Activated T-cell treated with anti-CD3 and anti-CD28 coated beads, Interleukin-2, amount 50 U/mL, for 72 hours (primary cell): ENCODE measurements around the gene MAN2A2. TPM values are rescaled to one million over a fixed set of nuclear protein-coding genes. Genes with fewer than 3 reads are reported as not detected.
"Not testable (repeated sequence)": the region's sequence is repeated elsewhere in the genome, so short reads cannot be mapped to it uniquely, and the experiment has no call there.

ENCODE experiments used
- ATAC-seq, 2 donors: fragments of 150-1000 bp; cut with Tn5 transposase; replicated peaks in 1 of 2; 2 replicates each; pipeline ENCODE4 v1.10.0; 2021; ENCODE audit warnings: moderate library complexity in 2 of 2, mild to moderate bottlenecking in 1 of 2
- DNase-seq, 2 donors: peaks; one replicate each; pipeline ENCODE4 v3.0.0; 2021 to 2022; ENCODE audit warnings: mixed read lengths in 1 of 2
- H3K27ac Mint-ChIP-seq: one replicate; pipeline ENCODE4 v1.8.0; 2022; ENCODE audit warnings: mild to moderate bottlenecking, moderate library complexity, mixed read lengths
- H3K27me3 Mint-ChIP-seq: one replicate; pipeline ENCODE4 v1.8.0; 2022; ENCODE audit warnings: low read depth, mixed read lengths
- H3K36me3 Mint-ChIP-seq, 2 donors: one replicate each; pipeline ENCODE4 v1.8.0; 2022; ENCODE audit warnings: mixed read lengths in 2 of 2, mild to moderate bottlenecking in 1 of 2; ENCODE audit not compliant: insufficient read depth in 2 of 2
- H3K4me1 Mint-ChIP-seq: one replicate; pipeline ENCODE4 v1.8.0; 2022; ENCODE audit warnings: low read depth, mixed read lengths
- H3K4me3 Mint-ChIP-seq, 2 donors: one replicate each; pipeline ENCODE4 v1.8.0; 2022; ENCODE audit warnings: mild to moderate bottlenecking in 2 of 2, mixed read lengths in 2 of 2, moderate library complexity in 2 of 2
- H3K9me3 Mint-ChIP-seq, 2 donors: one replicate each; pipeline ENCODE4 v1.8.0; 2022; ENCODE audit warnings: mixed read lengths in 2 of 2
- total RNA-seq, 2 donors: library from RNA; stranded (reverse); gene quantifications; one replicate each; pipeline ENCODE4 v1.2.3, GENCODE V29; 2022

The MAN2A2 gene
- total RNA-seq, 2 donors from 2014 or later = 159 to 190 TPM

DNA sequence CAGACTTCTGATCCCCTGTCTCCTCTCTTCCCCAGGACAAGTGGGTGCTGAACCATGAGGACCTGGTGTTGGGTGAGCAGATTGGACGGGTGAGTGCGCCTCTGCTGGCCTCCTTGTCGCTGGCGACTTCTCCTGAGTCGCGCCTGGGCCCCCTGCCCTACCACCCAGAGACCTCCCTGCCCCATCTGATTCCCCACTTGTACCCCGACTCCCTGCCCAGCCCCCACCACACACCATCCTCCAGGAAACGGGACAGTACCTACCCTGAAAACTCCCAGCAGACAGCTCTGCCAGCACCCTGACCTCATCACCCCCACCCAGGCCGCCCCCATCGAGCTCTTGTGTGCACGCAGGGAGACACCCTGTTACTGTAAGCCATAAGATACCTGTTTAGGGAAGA, 11.1 kb upstream of the MAN2A2 start:
- Mint-ChIP-seq H3K27ac (peak overlapping the region; percentile 61), H3K4me3 (no peak overlapping the region), H3K27me3 (no peaks in the 10 kb centered on the region), H3K36me3 (peaks cover 15 to 18% of the 10 kb centered on the region in 2 donors), H3K4me1 (peaks cover 5% of the 10 kb centered on the region), H3K9me3 (no peaks in the 10 kb centered on the region)
- DNase-seq = no peak
- ATAC-seq = no peak

DNA sequence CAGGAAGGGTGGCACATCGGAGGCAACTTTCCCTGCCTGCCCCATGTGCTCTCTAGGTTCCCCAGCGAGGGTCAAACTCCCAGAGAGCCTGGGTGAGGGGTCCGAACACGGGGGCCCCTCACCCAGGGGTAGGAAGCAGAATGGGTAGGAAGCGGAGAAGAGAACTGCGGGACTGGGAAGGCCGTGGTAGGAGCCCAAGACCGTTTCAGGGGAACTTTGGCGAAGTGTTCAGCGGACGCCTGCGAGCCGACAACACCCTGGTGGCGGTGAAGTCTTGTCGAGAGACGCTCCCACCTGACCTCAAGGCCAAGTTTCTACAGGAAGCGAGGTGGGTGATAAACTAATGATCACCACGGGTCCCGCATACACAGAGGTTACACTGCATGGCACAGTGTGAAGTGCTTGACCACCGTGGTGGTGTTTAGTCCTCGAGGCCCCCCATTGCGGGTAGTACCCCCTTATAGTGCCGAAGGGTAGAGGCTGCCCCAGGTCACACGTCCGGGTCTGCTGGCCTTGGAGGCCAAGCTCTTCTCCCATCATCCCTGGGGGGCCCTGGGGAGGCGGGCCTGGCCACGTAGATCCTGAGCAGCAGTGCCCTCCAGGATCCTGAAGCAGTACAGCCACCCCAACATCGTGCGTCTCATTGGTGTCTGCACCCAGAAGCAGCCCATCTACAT, 10.5 kb upstream of the MAN2A2 start:
- H3K27me3 Mint-ChIP-seq = no peaks in the 10 kb centered on the region
- peaks cover 1% of the 10 kb centered on the region for H3K4me1 Mint-ChIP-seq
- H3K9me3 Mint-ChIP-seq = no peaks in the 10 kb centered on the region
- H3K27ac Mint-ChIP-seq = peak overlapping the region; percentile 61
- peaks cover 12 to 16% of the 10 kb centered on the region in 2 donors for H3K36me3 Mint-ChIP-seq
- no peak overlapping the region for H3K4me3 Mint-ChIP-seq
- no peak for DNase-seq
- ATAC-seq = no peak

DNA sequence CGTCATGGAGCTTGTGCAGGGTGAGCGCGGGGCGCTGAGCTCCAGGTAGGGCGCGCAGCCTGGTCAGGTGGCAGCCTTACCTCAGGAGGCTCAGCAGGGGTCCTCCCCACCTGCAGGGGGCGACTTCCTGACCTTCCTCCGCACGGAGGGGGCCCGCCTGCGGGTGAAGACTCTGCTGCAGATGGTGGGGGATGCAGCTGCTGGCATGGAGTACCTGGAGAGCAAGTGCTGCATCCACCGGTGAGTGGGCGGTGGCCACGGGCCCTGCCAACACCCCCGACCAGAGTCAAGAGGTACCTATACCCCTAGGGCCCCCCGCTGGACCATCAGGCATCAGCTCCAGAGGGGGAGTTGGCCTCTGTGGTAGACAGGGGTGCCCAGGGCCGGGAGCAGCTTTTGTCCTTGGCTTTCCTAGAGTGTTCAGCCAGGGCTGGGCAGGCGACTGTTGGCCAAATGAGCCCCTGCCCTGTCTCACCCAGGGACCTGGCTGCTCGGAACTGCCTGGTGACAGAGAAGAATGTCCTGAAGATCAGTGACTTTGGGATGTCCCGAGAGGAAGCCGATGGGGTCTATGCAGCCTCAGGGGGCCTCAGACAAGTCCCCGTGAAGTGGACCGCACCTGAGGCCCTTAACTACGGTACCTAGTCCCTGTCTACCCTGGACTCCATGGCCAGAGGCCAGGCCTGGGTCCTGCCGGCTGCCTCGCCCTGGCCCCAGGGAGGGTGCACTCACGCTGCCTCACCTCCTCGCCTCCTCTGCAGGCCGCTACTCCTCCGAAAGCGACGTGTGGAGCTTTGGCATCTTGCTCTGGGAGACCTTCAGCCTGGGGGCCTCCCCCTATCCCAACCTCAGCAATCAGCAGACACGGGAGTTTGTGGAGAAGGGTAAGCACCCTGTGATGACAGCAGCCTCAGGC, 9.7 kb upstream of the MAN2A2 start:
- no peak overlapping the region for H3K4me3 Mint-ChIP-seq
- H3K27me3 Mint-ChIP-seq = no peaks in the 10 kb centered on the region
- DNase-seq (no peak), ATAC-seq (peak; percentile 2 to 15)
- H3K9me3 Mint-ChIP-seq = no peaks in the 10 kb centered on the region
- H3K4me1 Mint-ChIP-seq = no peaks in the 10 kb centered on the region
- H3K36me3 Mint-ChIP-seq = peaks cover 7 to 12% of the 10 kb centered on the region in 2 donors
- no peak overlapping the region for H3K27ac Mint-ChIP-seq

DNA sequence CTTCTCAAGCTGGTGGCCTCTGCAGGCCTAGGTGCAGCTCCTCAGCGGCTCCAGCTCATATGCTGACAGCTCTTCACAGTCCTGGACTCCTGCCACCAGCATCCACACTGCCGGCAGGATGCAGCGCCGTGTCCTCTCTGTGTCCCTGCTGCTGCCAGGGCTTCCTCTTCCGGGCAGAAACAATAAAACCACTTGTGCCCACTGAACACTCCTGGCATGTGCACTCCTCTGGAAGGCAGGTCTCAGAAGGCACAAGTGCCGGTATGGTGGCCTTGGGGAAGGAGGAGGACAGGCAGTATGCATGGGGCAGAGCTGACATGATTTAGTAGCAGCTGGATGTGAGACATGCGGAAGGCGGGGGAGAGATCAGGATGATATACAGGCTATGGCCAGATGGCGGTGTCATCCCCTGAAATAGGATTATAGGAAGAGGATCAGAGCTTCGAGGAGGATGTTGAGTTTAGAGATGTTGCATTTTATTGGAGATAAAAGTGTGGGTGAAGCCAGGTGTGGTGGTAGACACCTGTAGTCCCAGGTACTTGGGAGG, 7.5 kb upstream of the MAN2A2 start:
- DNase-seq (no peak), ATAC-seq (peak in 1 of 2 donors; percentile 0)
- Mint-ChIP-seq H3K27me3 (no peaks in the 10 kb centered on the region), H3K27ac (peak overlapping the region; percentile 52), H3K9me3 (no peaks in the 10 kb centered on the region), H3K4me3 (no peak overlapping the region), H3K36me3 (peaks cover 6 to 10% of the 10 kb centered on the region in 2 donors), H3K4me1 (no peaks in the 10 kb centered on the region)

DNA sequence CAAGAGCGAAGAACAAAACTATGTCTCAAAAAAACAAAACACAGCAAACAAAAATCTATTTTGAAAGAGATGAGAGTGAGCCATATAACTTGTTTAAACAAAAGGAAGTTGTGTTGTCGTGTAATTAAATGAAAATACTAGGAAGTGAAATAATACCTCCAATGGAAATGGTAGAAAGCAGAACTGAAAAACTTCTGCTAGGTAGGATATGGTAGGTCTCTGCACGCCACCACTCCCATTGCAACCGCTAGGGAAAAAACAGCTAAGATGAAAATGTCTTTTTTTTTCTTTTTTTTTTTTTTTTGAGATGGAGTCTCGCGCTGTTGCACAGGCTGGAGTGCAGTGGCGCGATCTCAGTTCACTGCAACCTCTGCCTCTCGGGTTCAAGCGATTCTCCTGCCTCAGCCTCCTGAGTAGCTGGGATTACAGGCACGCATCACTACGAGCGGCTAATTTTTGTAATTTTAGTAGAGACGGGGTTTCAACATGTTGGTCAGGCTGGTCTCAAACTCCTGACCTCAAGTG, 5.9 kb upstream of the MAN2A2 start:
- H3K27me3 Mint-ChIP-seq, ATAC-seq, H3K4me3 Mint-ChIP-seq, H3K9me3 Mint-ChIP-seq, H3K36me3 Mint-ChIP-seq, DNase-seq: not testable (repeated sequence)
- Mint-ChIP-seq H3K27ac (peak overlapping the region; percentile 14), H3K4me1 (peaks cover 12% of the 10 kb centered on the region)

DNA sequence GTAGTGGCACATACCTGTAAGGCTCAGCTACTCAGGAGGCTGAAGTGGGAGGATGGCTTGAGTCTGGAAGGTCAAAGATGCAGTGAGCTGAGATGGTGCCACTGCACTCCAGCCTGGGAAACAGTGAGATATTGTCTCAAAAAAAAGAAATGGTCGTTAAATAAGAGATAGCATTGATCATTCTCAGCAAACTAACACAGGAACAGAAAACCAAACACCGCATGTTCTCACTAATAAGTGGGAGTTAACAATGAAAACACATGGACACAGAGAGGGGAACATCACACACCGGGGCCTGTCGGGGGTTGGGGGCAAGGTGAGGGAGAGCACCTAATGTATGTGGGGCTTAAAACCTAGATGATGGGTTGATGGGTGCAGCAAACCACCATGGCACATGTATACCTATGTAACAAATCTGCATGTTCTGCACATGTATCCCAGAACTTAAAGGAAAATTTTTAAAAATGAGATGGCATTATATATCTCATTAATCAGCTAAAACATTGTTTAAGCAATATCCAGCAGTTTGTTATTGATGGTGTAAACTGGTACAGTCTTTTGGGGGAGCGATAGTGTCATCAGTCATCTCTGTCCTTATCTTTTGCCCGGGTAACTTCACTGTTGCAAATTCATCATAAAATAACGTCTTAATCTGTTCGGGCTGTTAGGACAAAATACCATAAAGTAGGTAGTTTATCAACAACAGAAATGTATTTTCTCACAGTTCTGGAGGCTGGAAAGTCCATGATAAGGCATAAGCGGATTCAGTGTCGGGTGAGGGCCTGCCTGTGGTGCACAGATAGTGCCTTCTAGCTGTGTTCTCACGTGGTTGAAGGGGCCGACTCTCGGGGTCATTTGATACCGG, 1.7 kb upstream of the MAN2A2 start:
- Mint-ChIP-seq H3K4me3 (peak overlapping the region; percentile 85 to 88), H3K27ac (peak overlapping the region; percentile 98), H3K4me1 (peaks cover 30% of the 10 kb centered on the region), H3K27me3 (no peaks in the 10 kb centered on the region), H3K9me3 (no peaks in the 10 kb centered on the region), H3K36me3 (peaks cover 4 to 13% of the 10 kb centered on the region in 2 donors)
- DNase-seq (no peak), ATAC-seq (no peak)

DNA sequence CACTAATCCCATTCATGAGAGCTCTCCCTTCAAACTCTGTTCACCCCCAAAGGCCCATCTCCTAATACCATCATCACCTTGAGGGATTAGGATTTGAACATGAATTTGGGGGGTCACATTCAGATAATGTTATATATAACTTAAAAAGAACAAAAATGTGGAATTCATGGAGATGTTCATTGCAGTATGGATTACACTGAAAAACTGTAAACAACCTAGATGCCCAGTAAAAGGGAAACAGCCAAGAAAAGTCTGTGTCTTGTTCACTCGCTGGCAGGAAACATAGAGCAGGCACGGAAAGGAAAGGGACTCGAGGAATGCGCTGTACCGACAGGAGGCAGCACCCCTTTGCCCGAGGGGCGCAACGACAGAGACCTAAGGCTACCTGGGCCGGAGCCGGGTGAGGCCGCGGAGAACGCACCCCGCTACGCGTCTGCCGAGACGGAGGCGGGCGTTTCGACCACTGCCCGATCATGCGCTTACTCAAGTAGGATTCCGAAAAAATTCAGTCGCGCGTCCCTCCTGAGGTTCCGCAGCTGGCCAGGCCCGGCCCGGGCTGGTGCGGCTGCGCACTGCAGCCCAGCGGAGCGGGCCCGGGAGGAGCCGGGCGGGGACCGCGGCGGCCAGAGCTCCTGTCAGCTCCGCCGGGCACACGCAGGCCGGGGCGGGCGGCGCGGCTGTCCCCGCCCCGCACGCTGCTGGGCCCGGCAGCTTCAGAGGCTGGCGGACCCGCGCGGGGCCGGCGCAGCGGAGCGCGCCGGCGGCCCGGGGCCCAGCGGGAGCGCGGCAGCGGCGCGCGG, 862 bp upstream of the MAN2A2 start:
- peak; percentile 78 to 79 for ATAC-seq
- H3K4me1 Mint-ChIP-seq = peaks cover 30% of the 10 kb centered on the region
- DNase-seq = peak; percentile 79 to 83
- peak overlapping the region; percentile 85 to 88 for H3K4me3 Mint-ChIP-seq
- no peaks in the 10 kb centered on the region for H3K27me3 Mint-ChIP-seq
- peak overlapping the region; percentile 98 for H3K27ac Mint-ChIP-seq
- H3K9me3 Mint-ChIP-seq = no peaks in the 10 kb centered on the region
- peaks cover 4 to 13% of the 10 kb centered on the region in 2 donors for H3K36me3 Mint-ChIP-seq

DNA sequence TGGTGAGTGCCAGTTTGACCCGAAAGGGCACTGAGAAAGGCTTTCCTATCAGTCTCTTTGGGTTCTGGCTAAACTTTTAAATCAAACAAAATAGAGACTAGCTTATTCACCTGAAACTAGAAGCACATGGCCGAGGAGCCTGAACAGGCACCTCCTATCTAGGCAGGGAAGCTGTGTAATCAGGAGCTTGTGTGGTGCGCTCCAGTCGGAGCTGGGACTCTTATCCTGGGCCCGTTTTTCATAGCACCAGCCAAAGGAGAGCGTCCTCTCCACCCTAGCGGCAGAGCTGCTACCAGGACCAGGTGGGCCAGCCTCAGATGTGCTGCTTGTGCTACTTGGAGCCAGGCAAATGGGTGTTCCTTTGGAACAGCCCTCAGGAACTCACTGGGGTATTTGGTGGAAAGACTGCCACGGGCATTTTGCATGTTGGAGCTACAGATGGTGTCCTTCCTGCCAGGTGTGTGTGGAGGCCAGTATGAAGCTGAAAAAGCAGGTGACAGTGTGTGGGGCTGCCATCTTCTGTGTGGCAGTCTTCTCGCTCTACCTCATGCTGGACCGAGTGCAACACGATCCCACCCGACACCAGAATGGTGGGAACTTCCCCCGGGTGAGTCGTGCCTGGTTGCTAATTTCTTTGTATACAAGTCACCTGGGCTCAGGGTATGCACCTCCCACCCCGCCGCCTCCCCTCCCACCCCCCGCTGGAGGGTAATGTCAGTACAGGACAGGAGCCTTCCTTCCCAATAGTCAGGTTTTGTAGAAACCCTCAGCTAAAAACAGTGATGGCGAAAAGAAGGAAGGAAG, 833 bp downstream of the MAN2A2 start:
- H3K27ac Mint-ChIP-seq = peak overlapping the region; percentile 88
- no peaks in the 10 kb centered on the region for H3K9me3 Mint-ChIP-seq
- DNase-seq (peak in 1 of 2 donors; percentile 27), ATAC-seq (no peak)
- no peaks in the 10 kb centered on the region for H3K27me3 Mint-ChIP-seq
- H3K4me3 Mint-ChIP-seq = peak overlapping the region; percentile 89 to 96
- H3K36me3 Mint-ChIP-seq = peaks cover 4 to 19% of the 10 kb centered on the region in 2 donors
- H3K4me1 Mint-ChIP-seq = peaks cover 30% of the 10 kb centered on the region

DNA sequence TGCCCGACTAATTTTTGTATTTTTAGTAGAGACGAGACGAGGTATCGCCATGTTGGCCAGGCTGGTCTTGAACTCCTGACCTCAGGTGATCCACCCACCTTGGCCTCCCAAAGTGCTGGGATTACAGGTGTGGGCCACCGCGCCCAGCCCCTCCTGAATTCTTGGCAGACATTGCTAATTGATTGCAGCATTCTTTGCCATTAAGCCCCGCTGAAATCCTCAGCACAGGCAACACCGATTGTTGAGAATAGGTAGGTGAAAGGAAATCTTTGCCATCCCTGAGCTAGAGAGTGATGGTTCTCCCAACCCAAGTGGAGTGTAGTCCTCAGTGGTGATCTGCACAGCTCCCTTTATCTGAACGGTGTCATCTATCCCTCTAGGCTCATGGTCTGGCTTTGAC, 1.6 kb downstream of the MAN2A2 start:
- ATAC-seq = no peak
- Mint-ChIP-seq H3K9me3 (no peaks in the 10 kb centered on the region), H3K4me3 (no peak overlapping the region), H3K27ac (no peak overlapping the region), H3K27me3 (no peaks in the 10 kb centered on the region), H3K4me1 (peaks cover 30% of the 10 kb centered on the region), H3K36me3 (peaks cover 4 to 22% of the 10 kb centered on the region in 2 donors)
- no peak for DNase-seq

DNA sequence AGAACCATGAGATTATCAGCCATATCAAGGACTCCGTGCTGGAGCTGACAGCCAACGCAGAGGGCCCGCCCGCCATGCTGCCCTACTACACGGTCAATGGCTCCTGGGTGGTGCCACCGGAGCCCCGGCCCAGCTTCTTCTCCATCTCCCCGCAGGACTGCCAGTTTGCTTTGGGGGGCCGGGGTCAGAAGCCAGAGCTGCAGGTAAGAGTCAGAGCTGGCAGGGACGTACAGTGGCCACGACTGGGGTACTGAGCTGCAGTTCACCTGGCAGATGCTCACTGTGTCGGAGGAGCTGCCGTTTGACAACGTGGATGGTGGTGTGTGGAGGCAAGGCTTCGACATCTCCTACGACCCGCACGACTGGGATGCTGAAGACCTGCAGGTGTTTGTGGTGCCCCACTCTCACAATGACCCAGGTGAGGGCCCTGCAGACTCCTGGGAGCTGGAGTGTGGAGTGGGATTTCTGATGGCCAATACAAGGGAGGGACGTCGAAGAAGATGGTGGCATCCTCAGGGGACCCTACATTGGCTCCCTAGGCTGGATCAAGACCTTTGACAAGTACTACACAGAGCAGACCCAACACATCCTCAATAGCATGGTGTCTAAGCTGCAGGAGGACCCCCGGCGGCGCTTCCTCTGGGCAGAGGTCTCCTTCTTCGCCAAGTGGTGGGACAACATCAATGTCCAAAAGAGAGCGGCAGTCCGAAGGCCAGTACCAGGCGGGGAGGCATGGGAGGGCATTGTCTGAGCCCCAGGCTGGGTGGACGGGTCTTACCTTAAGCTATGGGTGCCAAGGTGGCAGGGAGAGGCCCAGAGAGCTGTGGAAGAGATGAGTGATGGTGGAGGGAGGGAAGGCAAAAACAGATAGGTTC, 2.4 kb downstream of the MAN2A2 start:
- peak in 1 of 2 donors; percentile 1 for DNase-seq
- H3K27me3 Mint-ChIP-seq = no peaks in the 10 kb centered on the region
- H3K9me3 Mint-ChIP-seq = no peaks in the 10 kb centered on the region
- no peak for ATAC-seq
- H3K4me1 Mint-ChIP-seq = peaks cover 30% of the 10 kb centered on the region
- H3K4me3 Mint-ChIP-seq = no peak overlapping the region
- peak overlapping the region; percentile 22 for H3K27ac Mint-ChIP-seq
- peaks cover 5 to 25% of the 10 kb centered on the region in 2 donors for H3K36me3 Mint-ChIP-seq
